ENCODE measurements around the gene UBE2I.

DNA sequence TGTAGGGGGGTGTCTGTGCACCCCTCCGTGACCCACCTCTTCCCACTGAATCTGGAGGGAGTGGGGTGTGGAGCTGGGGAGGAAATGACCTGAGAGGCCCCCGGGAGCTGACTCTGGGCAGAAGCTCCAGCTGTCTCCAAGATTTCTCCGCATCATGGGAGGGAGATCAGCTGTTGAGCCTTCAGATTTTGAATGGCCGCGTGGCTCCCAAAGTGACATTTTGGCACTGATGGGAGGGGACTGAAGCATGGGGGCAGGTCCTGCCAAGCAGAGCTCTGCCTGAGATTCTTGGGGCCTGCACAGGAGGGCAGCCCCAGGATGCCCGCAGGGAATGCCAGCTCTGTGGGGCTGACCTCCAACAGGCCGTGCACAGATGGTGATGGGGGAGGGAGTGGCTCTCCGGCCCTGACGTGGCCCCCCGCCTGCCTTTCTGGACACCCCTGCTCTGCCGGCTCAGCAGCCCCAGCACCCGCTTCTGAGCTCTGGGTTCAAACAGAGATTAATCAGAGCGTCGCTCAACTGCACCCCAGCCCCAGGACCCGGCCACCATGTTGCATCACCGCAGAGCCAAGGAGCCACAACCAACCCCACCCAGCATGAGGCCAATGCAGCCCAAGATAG lies 25.3 kb upstream of the UBE2I start:
- TF ChIP-seq, protein P1, sequence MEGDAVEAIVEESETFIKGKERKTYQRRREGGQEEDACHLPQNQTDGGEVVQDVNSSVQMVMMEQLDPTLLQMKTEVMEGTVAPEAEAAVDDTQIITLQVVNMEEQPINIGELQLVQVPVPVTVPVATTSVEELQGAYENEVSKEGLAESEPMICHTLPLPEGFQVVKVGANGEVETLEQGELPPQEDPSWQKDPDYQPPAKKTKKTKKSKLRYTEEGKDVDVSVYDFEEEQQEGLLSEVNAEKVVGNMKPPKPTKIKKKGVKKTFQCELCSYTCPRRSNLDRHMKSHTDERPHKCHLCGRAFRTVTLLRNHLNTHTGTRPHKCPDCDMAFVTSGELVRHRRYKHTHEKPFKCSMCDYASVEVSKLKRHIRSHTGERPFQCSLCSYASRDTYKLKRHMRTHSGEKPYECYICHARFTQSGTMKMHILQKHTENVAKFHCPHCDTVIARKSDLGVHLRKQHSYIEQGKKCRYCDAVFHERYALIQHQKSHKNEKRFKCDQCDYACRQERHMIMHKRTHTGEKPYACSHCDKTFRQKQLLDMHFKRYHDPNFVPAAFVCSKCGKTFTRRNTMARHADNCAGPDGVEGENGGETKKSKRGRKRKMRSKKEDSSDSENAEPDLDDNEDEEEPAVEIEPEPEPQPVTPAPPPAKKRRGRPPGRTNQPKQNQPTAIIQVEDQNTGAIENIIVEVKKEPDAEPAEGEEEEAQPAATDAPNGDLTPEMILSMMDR (IDR thresholded peaks at IDR 0.05) = no peak
- no peak for TF ChIP-seq POLR2A (IDR thresholded peaks at IDR 0.05)
